ENCODE results near the gene AGO4. TPM values are rescaled to one million over a fixed set of nuclear protein-coding genes. Genes with fewer than 3 reads are reported as not detected.

The AGO4 gene
- total RNA-seq, 1 experiment from 2014 or later, result 14.8 TPM

DNA sequence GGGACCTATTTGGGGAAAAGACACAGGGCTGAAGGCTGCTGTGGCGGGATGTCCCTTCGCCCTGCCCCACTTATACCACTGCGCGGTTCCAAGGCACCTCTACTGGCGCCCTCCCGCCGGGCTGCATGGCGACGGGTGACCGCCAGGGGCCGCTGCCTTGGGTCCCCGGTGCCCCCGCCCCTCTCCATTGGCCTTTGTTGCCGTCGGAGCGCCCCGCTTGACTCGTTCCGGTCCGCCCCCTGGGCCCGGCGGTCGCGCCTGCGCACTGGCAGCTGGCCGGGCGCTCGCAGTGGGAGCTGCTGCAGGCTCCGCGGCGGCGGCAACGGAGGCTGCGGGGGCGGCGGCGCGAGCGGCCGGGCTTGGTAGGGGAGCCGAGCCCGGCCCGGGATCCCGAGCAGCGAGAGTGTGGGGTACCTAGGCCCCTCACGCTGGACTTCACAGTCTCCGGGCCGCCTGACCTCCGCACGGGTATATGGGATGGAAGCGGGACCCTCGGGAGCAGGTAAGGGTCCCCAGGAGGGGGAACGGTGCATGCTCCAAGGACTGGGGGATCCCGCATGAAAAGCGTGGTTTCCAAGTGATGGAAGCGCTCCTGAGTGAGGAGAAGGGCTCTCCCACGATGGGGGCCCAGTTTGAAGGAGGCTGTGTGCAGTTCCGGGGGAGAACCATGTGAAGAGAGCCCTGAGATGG is 75.3 kb downstream of the AGO4 start, which contains the start of gene AGO1:
AGO1 (plus strand) TSS at position 265 of the 690 bp plus-strand sequence; CDS start at position 478, 213 bp downstream.
- Histone ChIP-seq H3K36me3 (ENCODE audit: control insufficient read depth, insufficient read depth, low read length) (peaks cover 5% of the 10 kb centered on the region; the same call in 1 of the 2 replicates), H3K27me3 (ENCODE audit: control insufficient read depth, insufficient read depth, low read length) (no peaks in the 10 kb centered on the region), H3K27ac (ENCODE audit: low read length) (peak within 1 kb of the TSS; percentile 73), H3K4me3 (ENCODE audit: low read depth in 2 of 2, low read length in 2 of 2) (peak within 1 kb of the TSS; percentile 93 to 96), H3K4me1 (ENCODE audit: control insufficient read depth, insufficient read depth, low read length) (peaks cover 17% of the 10 kb centered on the region), H3K9me3 (ENCODE audit: control insufficient read depth, insufficient read depth, low read depth, low read length) (no peaks in the 10 kb centered on the region)
- CTCF ChIA-PET, result interaction anchor here (0.6 kb wide), 2 partner anchors 26 to 1656 kb away, joined by 5 to 6 read pairs; no protein-coding TSS in a partner anchor
- TF ChIP-seq POLR2AphosphoS5 (IDR thresholded peaks at IDR 0.05; ENCODE audit: low read depth, low read length) (peak; percentile 51), SIN3A (IDR thresholded peaks at IDR 0.05; ENCODE audit: borderline replicate concordance, insufficient read depth, low read depth, low read length) (peak; percentile 51; the same call in 1 of the 2 replicates), TCF7L2 (IDR thresholded peaks at IDR 0.05; ENCODE audit: low read depth, low read length) (peak; percentile 55; the same call in 1 of the 2 replicates)
- TF ChIP-seq, protein P1, sequence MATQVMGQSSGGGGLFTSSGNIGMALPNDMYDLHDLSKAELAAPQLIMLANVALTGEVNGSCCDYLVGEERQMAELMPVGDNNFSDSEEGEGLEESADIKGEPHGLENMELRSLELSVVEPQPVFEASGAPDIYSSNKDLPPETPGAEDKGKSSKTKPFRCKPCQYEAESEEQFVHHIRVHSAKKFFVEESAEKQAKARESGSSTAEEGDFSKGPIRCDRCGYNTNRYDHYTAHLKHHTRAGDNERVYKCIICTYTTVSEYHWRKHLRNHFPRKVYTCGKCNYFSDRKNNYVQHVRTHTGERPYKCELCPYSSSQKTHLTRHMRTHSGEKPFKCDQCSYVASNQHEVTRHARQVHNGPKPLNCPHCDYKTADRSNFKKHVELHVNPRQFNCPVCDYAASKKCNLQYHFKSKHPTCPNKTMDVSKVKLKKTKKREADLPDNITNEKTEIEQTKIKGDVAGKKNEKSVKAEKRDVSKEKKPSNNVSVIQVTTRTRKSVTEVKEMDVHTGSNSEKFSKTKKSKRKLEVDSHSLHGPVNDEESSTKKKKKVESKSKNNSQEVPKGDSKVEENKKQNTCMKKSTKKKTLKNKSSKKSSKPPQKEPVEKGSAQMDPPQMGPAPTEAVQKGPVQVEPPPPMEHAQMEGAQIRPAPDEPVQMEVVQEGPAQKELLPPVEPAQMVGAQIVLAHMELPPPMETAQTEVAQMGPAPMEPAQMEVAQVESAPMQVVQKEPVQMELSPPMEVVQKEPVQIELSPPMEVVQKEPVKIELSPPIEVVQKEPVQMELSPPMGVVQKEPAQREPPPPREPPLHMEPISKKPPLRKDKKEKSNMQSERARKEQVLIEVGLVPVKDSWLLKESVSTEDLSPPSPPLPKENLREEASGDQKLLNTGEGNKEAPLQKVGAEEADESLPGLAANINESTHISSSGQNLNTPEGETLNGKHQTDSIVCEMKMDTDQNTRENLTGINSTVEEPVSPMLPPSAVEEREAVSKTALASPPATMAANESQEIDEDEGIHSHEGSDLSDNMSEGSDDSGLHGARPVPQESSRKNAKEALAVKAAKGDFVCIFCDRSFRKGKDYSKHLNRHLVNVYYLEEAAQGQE (IDR thresholded peaks at IDR 0.05; ENCODE audit: insufficient read depth in 1 of 2, low read depth in 2 of 2, low read length in 1 of 2), result no peak; a peak in 1 of 4 replicates
- TF ChIP-seq, protein P2, sequence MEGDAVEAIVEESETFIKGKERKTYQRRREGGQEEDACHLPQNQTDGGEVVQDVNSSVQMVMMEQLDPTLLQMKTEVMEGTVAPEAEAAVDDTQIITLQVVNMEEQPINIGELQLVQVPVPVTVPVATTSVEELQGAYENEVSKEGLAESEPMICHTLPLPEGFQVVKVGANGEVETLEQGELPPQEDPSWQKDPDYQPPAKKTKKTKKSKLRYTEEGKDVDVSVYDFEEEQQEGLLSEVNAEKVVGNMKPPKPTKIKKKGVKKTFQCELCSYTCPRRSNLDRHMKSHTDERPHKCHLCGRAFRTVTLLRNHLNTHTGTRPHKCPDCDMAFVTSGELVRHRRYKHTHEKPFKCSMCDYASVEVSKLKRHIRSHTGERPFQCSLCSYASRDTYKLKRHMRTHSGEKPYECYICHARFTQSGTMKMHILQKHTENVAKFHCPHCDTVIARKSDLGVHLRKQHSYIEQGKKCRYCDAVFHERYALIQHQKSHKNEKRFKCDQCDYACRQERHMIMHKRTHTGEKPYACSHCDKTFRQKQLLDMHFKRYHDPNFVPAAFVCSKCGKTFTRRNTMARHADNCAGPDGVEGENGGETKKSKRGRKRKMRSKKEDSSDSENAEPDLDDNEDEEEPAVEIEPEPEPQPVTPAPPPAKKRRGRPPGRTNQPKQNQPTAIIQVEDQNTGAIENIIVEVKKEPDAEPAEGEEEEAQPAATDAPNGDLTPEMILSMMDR (IDR thresholded peaks at IDR 0.05), result peak; percentile 99
- no TSS peak for BruUV-seq (replicated peaks)
- peak; percentile 47 for DNase-seq (ENCODE audit: low read depth, low spot score)
- POLR2A ChIA-PET, result interaction anchor here (0.6 kb wide), 1 partner anchor 421 kb away, joined by 10 read pairs; no protein-coding TSS in a partner anchor
- in situ Hi-C loops (cut with HindIII; ENCODE audit: low pct_unique_long_range_greater_than_20kb, low sequenced_read_pairs) (no loop called here), intact Hi-C loops (cut with micrococcal nuclease; ENCODE audit: unreplicated experiment) (no loop called here)
- peak; percentile 95 for ATAC-seq

DNA sequence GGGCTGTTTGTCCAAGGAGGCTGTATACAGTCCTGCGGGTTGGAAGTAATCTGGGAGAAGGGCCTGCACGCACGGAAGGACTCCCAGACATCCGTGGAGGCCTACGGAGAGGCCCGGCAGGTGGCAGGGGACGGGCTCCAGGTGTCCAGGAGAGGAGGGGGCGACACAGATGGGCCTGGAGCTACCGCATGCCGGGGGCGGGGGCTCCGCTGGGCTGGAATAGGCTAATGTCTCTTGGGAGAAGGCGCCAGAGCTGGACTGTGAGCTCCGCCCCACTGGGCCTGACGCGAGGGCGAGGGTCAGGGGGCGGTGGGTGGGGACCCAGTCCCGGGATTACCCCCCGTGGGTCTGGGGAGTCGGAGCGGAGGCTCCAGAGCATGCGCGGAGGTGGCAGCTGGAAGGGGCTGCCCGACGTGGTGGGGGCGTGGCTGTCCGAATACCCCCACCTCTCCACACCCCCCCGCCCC is 75.9 kb downstream of the AGO4 start:
- Histone ChIP-seq H3K36me3 (ENCODE audit: control insufficient read depth, insufficient read depth, low read length) (peaks cover 7% of the 10 kb centered on the region; the same call in 1 of the 2 replicates), H3K27me3 (ENCODE audit: control insufficient read depth, insufficient read depth, low read length) (no peaks in the 10 kb centered on the region), H3K27ac (ENCODE audit: low read length) (peak overlapping the region; percentile 73), H3K4me1 (ENCODE audit: control insufficient read depth, insufficient read depth, low read length) (peaks cover 17% of the 10 kb centered on the region), H3K4me3 (ENCODE audit: low read depth in 2 of 2, low read length in 2 of 2) (peak overlapping the region; percentile 93 to 96), H3K9me3 (ENCODE audit: control insufficient read depth, insufficient read depth, low read depth, low read length) (no peaks in the 10 kb centered on the region)
- no TSS peak for BruUV-seq (replicated peaks)
- DNase-seq (ENCODE audit: low read depth, low spot score), result no peak
- in situ Hi-C loops (cut with HindIII; ENCODE audit: low pct_unique_long_range_greater_than_20kb, low sequenced_read_pairs), result no loop called here
- no peak for TF ChIP-seq POLR2AphosphoS5 (IDR thresholded peaks at IDR 0.05; ENCODE audit: low read depth, low read length)
- TF ChIP-seq, protein P2 (IDR thresholded peaks at IDR 0.05), result no peak
- TF ChIP-seq SIN3A (IDR thresholded peaks at IDR 0.05; ENCODE audit: borderline replicate concordance, insufficient read depth, low read depth, low read length), result no peak
- TF ChIP-seq, protein P1 (IDR thresholded peaks at IDR 0.05; ENCODE audit: insufficient read depth in 1 of 2, low read depth in 2 of 2, low read length in 1 of 2), result no peak
- TF ChIP-seq TCF7L2 (IDR thresholded peaks at IDR 0.05; ENCODE audit: low read depth, low read length), result no peak
- CTCF ChIA-PET, result interaction anchor here (0.6 kb wide), 2 partner anchors 27 to 1655 kb away, joined by 5 to 6 read pairs; no protein-coding TSS in a partner anchor
- POLR2A ChIA-PET, result interaction anchor here (0.6 kb wide), 1 partner anchor 420 kb away, joined by 10 read pairs; no protein-coding TSS in a partner anchor
- intact Hi-C loops (cut with micrococcal nuclease; ENCODE audit: unreplicated experiment), result no loop called here
- ATAC-seq, result peak; percentile 24

Measured in Panc1 (cell line).